Measurements from ENCODE around the gene SRPK2.

DNA sequence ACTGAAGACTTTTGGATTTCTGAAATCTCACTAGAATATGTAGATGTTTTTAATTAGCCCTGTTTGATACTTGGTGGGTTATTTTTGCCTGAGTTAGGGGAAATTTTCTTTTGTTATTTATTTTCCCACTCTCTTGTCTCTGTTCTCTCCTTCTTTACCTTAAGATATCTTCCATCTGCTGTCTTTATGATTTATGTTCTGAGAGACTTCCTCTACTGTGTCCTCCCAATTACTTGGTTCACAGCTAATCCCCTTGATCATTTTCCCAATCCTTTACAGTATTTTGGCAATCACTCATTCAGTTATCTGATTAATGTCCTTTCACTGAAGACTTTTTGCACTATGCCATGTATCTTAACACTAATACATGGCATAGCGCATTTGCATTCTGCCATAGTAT is 49.5 kb upstream of the SRPK2 start:
- no peak for TF ChIP-seq POLR2AphosphoS5 (IDR thresholded peaks at IDR 0.05; ENCODE audit: low read depth, low read length)
- no peak for TF ChIP-seq POLR2A (IDR thresholded peaks at IDR 0.05; ENCODE audit: low read depth, low read length)
- TF ChIP-seq TAF1 (IDR thresholded peaks at IDR 0.05; ENCODE audit: borderline replicate concordance, low read depth, low read length), result no peak

Data from GM12892 (cell line).